ENCODE results near the gene PAPPA2. TPM values are rescaled to one million over a fixed set of nuclear protein-coding genes. Genes with fewer than 3 reads are reported as not detected.

The PAPPA2 gene
- total RNA-seq, 1 experiment from 2014 or later = 0.81 TPM

- no peaks in the 10 kb centered on the region for H3K23me2 ChIP-seq (ENCODE audit: insufficient read length, low read depth, low read length, poor library complexity, severe bottlenecking)
- no peak overlapping the region for H2AFZ ChIP-seq (ENCODE audit: low read length)
- H3K56ac ChIP-seq (ENCODE audit: insufficient read length, low read depth, low read length) = no peak overlapping the region
- no peak overlapping the region for H3K23ac ChIP-seq (ENCODE audit: insufficient read length, low read depth, low read length)
- no peak overlapping the region for H4K5ac ChIP-seq (ENCODE audit: insufficient read length, low read depth, low read length)
- no peak overlapping the region for H3K4me2 ChIP-seq (ENCODE audit: insufficient read depth, insufficient read length, low read length)
- no peak for DNase-seq
- no peak overlapping the region for H3T11ph ChIP-seq (ENCODE audit: low read length)
- Mint-ChIP-seq H3K27ac (no peak overlapping the region; a peak in 1 of 7 replicates), H3K9me3 (no peaks in the 10 kb centered on the region), H3K4me1 (peaks cover 10 to 12% of the 10 kb centered on the region in 2 experiments), H3K27me3 (ENCODE audit: low read depth) (no peaks in the 10 kb centered on the region), H3K4me3 (no peak overlapping the region), H3K36me3 (ENCODE audit: insufficient read depth in 1 of 3, low read depth in 3 of 3) (no peaks in the 10 kb centered on the region)
- no peaks in the 10 kb centered on the region for H3K9me3 ChIP-seq (ENCODE audit: control insufficient read depth, low read depth, low read length)
- H2BK12ac ChIP-seq (ENCODE audit: insufficient read length, low read depth, low read length) = no peak overlapping the region
- no peak overlapping the region for H2AK5ac ChIP-seq (ENCODE audit: insufficient read length, low read length)
- H3K14ac ChIP-seq (ENCODE audit: insufficient read depth, low read length) = no peak overlapping the region
- H2BK120ac ChIP-seq (ENCODE audit: low read depth, low read length, poor library complexity, severe bottlenecking) = no peak overlapping the region
- no peak overlapping the region for H3K27ac ChIP-seq (ENCODE audit: insufficient read length, low read depth, low read length)
- TF ChIP-seq, protein P1, sequence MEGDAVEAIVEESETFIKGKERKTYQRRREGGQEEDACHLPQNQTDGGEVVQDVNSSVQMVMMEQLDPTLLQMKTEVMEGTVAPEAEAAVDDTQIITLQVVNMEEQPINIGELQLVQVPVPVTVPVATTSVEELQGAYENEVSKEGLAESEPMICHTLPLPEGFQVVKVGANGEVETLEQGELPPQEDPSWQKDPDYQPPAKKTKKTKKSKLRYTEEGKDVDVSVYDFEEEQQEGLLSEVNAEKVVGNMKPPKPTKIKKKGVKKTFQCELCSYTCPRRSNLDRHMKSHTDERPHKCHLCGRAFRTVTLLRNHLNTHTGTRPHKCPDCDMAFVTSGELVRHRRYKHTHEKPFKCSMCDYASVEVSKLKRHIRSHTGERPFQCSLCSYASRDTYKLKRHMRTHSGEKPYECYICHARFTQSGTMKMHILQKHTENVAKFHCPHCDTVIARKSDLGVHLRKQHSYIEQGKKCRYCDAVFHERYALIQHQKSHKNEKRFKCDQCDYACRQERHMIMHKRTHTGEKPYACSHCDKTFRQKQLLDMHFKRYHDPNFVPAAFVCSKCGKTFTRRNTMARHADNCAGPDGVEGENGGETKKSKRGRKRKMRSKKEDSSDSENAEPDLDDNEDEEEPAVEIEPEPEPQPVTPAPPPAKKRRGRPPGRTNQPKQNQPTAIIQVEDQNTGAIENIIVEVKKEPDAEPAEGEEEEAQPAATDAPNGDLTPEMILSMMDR (conservative IDR thresholded peaks at IDR 0.05) = no peak
- H4K8ac ChIP-seq (replicated peaks; ENCODE audit: insufficient read length, low read depth, low read length) = no peak overlapping the region
- H4K91ac ChIP-seq (ENCODE audit: insufficient read length, low read depth, low read length) = no peak overlapping the region
- no peak overlapping the region for H2BK20ac ChIP-seq (ENCODE audit: low read depth, low read length, poor library complexity, severe bottlenecking)
- H4K20me1 ChIP-seq (ENCODE audit: control insufficient read depth, insufficient read depth, insufficient read length) = no peaks in the 10 kb centered on the region
- no peaks in the 10 kb centered on the region for H3K27me3 ChIP-seq (ENCODE audit: insufficient read depth, low read length)
- no peak overlapping the region for H2BK5ac ChIP-seq (ENCODE audit: insufficient read length, low read length)
- H3K79me2 ChIP-seq (ENCODE audit: insufficient read depth, low read length) = no peaks in the 10 kb centered on the region
- H3K4me1 ChIP-seq (ENCODE audit: insufficient read depth, low read length) = peaks cover 2% of the 10 kb centered on the region; the same call in 1 of the 2 replicates
- no peak overlapping the region for H3K9ac ChIP-seq (ENCODE audit: extremely low read depth, insufficient read length, low read length)
- no peak overlapping the region for H3K18ac ChIP-seq (ENCODE audit: insufficient read length, low read depth, low read length)
- WGBS (ENCODE audit: extremely low coverage, insufficient read length, low lambda C conversion rate) = no CpG with 5 or more reads among the region's 1 CpG
- H2BK15ac ChIP-seq (ENCODE audit: low read depth, low read length) = no peak overlapping the region
- no peak overlapping the region for H3K4ac ChIP-seq (ENCODE audit: low read depth, low read length)
- H3K79me1 ChIP-seq (ENCODE audit: insufficient read depth, low read depth, low read length, poor library complexity, severe bottlenecking) = no peaks in the 10 kb centered on the region
Observed at GRCh38 chr1:176540428-176540827, 77.5 kb downstream of the PAPPA2 start.
